Ecto neural progenitor cell (in vitro differentiated cells): ENCODE measurements around the gene NEURL4.

Source experiments
- DNase-seq: peaks from one replicate; pipeline ENCODE4 v3.0.0-alpha.2; 2018; ENCODE audit warnings: low spot score

NEURL4 gene

DNA sequence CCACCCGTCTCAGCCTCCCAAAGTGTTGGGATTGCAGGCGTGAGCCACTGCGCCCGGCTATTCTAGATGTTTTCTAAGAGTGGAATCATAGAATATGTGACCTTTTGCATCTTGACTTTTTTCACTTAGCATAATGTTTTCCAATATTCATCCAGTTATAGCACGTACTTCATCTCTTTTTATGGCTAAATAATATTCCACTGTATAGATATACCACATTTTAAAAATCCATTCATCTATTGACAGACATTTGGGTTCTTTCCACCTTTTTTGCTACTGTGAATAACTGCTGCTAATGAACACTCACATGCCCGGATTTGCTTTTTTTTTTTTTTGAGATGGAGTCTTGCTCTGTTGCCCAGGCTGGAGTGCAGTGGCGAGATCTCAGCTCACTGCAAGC is 25.0 kb downstream of the NEURL4 start:
- DNase-seq, result no peak

DNA sequence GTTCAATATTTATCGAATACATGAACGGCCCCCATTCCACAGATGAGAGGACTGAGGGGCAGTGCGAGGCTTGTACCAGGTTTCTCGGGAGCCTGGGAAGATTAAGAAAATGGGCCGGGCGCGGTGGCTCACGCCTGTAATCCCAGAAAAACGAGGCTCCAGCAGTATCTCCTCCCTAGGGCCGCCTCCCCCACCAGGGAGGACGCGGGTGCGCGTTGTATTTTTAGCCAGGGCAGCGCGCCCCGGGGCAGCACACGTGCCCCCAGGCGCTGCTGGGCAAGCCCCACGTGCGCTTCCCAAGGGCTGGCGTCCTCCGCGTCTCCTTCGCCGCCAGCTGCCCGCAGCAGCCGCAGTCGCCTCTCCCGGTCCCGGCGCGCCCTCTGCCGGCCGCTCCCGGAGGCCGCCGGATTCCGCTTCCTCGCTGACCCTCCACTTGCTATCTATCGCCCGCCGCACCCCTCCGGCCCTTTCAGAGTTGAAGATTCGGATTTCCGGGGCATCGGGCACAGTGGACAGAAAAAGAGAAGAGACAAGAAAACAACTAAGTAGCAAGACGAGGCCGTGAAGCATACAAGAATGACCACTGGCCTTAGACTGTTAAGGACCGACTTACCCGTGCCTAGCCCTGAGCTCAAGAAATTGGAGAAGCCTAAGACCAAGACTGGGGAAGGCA is 32.8 kb downstream of the NEURL4 start:
- DNase-seq, result peak; percentile 96

DNA sequence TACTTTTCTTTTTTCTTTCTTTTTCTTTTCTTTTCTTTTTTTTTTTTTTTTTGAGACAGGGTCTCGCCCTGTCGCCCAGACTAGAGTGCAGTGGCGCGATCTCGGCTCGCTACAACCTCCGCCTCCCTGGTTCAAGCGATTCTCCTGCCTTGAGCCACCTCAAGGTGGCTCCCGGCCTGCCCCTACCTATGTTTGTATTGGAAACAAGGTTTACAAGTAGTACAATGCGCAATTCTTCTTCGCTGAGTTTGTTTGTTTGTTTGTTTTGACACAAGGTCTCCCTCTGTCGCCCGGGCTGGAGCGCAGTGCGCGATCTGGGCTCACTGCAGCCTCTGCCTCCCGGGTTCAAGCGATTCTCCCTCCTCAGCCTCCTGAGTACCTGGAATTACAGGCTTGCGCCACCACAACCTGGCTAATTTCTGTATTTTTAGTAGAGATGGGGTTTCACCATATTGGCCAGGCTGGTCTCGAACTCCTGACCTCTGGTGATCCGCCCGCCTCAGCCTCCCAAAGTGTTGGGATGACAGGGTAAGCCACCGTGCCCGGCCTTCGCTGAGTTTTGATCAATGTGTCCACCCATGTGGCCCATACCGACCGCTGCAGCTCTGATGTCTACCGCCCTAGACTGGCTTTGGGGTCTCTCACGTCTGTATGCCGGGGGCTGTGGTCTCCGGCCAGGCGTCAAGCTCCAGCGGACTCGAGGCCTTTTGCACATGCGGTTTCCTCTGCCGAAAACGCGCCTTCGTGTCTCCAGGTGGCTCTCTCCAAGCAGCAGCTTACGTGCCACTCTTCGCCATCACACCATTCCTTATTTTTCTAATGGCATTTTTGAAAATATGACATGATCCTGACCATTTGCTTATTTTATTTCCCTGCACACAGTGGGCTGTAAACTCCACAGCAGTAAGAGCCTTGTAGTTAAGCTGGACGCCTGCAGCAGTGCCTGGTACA is 33.6 kb downstream of the NEURL4 start:
- DNase-seq, result no peak

DNA sequence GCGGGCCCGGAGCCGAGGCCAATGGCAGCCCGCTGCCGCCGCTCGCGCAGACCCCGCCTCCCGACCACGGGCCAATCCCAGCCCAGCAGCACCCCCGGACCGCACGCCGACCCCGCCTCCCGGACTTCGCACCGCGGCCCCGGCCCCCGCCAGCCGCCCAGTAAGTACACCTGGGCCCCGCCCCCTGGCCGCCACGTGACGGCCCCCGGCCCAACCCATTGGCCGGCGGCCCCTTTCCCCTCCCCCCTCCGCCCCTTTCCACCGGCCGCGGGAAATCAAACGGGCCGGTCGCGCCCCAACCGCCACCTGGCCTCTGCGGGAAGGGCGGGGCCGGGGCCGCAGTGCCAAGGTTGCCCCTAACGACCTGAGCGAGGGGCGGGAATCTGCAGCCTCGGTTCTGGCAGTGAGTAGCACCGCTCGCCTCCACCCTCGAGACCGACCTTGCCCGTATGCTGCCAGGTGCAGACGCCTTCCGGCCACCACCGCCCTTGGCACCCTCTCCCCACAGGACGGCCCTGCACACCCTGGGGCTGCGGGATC is 34.5 kb downstream of the NEURL4 start, which contains the start of gene YBX2:
Gene YBX2, minus strand, starts transcription at position 26 of the 540 bp plus-strand sequence. CDS start 139 bp downstream, outside the sequence.
- DNase-seq, result peak; percentile 96

DNA sequence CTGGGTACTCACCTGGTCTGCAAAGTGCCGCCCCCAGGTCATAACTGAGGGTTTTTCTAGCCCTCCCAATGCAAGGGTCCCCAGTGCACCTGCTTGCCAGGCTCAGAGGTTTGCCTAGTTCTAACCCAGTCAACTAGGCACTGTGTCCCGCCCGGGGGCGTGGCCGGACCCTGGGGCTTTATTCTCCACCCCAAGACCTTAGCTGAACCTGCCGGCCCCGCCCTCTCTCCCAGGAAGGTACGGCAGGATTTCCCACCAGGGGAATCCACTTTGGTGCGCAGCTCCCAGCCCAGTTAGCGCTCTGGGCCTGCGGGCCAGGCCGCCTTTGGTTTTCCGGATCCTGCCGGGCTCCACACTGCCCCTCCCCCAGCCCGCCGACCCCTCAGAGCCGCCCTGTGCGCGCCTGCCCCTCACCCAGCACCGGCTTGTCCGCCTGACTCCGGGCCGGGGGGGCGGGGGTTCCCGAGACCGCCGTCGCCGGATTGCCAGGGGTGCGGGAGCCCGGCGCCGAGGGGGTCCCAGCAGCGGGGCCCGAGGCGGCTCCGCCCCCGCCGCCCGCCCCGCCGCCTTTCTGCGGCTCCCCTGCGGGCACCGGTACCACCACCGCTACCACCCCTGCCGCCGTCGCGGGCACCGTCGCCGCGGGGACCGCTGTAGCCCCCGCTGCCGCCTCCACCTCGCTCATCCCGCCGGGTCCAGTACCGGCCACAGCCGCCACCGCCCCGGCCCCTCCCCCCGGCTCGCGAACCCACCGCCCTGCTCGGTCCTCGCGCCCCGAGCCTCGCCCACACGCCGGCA is 35.1 kb downstream of the NEURL4 start:
- peak; percentile 79 for DNase-seq

DNA sequence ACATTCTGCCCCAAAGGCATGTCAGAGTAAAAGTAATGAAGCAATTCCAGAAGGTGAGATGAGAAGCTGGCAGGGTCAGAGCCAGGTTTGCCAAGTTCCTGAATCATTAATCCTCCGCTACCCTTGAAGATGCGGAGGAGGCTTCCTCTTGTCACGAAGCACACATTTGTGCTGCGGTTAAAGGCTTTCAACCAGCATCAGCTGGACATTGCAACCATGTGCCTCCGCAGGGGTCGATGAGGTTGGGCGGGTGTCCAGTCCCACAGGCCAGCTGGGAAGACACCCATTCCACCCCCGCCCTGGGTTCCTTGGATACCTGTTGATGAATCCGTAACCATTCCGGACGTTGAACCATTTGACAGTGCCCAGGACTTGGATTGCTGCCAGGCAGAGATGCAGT is 36.0 kb downstream of the NEURL4 start:
- no peak for DNase-seq

DNA sequence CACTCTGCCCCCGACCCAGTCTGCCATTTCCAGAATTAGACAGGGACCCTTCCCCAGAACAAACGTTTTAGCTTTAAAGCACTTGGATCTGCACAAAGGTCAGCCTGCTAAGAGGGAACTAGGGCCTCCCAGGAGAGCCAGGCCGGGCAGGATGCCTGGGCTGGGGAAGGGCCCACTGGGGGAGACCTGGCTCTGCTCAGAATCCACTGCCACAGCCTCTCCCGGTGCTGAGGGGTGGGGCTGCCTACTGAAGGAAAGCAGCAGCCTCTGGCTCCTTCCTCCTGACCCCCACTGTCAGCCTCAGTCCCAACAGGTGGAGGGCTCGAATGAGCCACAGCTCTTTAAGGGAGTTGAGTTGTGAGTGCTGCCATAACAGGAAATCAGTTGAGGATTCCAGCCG is 36.4 kb downstream of the NEURL4 start:
- no peak for DNase-seq

DNA sequence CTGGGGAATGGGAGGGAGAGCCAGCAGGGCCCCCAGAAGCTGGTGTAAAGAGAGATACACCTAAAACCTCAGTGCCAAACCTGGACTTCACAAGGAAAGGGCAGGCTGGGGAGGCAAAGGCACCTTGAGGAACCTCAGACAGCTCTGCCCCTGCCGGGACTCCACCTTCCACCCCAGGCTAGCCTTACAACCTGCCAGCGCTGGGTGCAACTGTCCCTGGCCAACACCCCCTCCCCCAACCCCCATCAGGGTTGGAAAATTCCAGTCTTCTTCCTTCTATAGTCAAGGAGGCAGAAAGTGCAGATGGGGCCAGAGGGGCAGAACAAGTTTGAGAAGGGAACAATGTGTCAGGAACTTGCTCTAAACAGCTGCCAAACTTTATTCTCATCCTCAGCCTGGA is 36.9 kb downstream of the NEURL4 start:
- DNase-seq, result no peak

DNA sequence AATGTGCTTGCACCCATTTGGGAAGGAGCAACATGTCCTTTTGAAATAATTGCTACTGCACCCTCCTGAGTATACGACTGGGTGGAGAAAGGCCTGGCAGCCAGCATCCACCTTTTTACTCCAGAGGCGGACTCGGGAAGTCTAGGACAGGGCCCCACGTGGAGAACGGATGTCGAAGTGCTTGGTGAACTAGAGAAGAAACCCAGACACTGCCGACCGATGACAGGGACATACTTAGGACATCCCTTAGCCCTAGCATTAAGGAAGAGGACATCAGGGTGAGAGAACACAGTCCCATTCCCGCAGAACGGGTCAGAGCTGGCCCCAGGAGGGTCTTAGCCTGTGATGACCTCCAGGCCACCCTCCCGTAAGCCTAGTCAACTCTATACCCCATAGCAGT is 38.5 kb downstream of the NEURL4 start:
- DNase-seq, result no peak

DNA sequence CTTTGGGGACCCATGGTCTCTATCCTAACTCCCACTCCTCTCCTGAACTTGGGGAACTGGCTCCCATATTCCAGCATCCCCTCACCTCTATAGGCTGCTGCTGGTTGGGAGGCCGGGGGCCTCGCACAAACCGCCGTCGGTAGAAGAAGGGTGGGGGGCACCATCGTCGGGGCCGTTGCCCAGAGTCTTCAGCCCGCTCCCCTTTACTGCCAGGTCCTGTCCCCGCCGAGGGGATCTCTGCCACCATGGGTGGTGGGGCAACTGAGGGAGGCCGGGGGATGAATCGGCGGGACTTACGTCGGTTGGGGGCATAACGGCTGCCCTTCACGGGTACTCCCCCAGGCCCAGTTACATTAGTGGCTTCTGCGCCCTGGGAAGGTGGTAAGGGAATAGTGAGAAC is 39.0 kb downstream of the NEURL4 start:
- no peak for DNase-seq

DNA sequence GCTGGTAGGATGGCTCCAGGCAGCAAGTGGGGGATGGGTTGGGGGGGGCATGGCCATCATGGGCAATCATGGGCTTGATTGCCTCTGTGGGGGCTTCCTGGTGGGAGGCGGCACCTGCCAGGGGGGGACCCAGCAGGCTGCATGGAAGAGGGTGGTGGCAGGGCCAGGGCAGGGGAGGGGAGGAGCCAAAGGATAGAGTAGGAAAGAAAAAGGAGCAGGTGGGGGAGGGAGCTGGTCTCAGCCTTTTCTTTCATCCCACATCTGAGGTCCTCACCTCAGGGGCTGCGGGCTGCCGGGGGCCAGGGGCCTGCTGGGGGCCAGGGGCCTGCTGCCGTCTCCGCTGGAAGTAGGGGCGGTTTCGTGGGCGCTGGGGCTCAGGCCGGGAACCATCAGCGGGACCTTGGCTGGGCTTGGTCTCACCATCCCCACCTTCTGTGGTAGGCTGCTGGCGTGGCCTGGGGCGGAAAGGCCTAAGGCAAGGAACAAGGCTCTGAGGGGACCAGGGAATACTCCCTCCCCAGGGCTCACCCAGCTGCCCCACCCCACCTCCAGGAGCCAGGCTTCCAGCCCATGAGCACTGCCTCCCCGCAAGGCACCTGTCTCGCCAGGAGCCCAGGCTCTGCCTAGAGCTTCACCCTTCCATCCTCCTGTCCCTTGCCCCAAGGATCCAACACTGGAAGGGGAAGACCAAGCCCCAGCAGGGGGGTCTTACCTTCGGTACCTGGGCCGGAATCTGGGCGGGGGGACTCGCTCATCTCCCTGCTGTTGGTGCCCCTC is 39.7 kb downstream of the NEURL4 start:
- no peak for DNase-seq

DNA sequence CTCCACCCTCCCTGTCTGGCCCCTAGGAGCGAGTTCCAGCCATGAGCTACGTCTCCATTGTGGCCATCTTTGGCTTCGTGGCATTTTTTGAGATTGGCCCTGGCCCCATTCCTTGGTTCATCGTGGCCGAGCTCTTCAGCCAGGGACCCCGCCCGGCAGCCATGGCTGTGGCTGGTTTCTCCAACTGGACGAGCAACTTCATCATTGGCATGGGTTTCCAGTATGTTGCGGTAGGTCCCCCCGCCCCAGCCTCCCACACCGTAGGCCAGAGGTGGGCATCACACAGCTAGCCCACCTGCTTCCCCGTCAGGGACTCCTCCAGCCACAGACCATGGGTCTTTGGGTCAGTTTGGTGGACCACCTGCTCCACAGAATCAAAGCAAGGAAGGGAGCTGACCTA is 43.5 kb downstream of the NEURL4 start:
- DNase-seq, result no peak

DNA sequence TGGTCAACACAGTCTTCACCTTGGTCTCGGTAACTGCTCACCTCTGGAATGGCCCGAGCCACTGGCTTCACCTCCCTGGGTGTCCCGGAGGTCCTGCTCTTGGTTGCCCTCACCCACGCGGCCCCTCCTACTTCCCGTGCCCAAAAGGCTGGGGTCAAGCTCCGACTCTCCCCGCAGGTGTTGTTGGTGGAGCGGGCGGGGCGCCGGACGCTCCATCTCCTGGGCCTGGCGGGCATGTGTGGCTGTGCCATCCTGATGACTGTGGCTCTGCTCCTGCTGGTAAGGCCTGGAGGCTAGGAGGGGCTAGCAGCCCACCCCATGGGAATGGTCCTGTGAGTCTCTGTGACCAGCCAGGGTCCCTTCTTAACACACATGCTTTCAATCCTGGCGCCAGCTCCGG is 44.2 kb downstream of the NEURL4 start:
- DNase-seq, result no peak

DNA sequence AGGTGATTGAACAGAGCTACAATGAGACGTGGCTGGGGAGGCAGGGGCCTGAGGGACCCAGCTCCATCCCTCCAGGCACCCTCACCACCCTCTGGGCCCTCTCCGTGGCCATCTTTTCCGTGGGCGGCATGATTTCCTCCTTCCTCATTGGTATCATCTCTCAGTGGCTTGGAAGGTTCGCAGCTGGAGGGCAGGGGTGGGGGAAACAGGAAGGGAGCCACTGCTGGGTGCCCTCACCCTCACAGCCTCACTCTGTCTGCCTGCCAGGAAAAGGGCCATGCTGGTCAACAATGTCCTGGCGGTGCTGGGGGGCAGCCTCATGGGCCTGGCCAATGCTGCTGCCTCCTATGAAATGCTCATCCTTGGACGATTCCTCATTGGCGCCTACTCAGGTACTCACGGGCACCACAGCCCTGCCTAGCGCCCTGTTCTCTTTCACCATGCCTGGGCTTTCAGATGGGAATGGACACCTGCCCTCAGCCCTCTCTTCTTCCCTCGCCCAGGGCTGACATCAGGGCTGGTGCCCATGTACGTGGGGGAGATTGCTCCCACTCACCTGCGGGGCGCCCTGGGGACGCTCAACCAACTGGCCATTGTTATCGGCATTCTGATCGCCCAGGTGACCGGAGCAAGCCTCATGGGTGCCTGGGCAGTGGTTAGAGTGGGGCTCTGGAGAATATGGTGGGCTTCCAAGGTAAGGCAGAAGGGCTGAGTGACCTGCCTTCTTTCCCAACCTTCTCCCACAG is 45.5 kb downstream of the NEURL4 start:
- no peak for DNase-seq

DNA sequence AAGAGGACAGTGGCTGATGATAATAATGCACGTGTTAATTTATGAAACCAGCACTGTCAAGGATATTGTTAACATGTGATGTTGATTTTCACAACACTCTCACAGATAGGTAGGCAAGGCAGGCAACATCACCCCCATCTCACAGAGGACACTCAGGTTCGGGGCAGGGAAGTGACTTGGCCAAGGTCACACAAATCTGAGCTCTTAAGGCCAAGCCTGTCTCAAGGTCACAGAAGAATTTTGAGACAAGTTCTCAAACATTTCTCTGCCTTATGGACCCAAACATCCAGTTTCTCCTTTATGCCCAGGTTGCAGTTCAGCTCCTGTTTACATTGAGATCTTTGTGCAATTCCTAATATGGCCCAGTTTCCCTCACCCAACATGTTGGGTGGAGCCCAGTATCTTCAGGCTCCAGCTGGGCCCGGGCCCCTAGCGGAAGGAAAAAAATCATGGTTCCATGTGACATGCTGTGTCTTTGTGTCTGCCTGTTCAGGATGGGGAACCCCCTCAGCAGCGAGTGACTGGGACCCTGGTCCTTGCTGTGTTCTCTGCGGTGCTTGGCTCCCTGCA is 46.3 kb downstream of the NEURL4 start:
- no peak for DNase-seq

DNA sequence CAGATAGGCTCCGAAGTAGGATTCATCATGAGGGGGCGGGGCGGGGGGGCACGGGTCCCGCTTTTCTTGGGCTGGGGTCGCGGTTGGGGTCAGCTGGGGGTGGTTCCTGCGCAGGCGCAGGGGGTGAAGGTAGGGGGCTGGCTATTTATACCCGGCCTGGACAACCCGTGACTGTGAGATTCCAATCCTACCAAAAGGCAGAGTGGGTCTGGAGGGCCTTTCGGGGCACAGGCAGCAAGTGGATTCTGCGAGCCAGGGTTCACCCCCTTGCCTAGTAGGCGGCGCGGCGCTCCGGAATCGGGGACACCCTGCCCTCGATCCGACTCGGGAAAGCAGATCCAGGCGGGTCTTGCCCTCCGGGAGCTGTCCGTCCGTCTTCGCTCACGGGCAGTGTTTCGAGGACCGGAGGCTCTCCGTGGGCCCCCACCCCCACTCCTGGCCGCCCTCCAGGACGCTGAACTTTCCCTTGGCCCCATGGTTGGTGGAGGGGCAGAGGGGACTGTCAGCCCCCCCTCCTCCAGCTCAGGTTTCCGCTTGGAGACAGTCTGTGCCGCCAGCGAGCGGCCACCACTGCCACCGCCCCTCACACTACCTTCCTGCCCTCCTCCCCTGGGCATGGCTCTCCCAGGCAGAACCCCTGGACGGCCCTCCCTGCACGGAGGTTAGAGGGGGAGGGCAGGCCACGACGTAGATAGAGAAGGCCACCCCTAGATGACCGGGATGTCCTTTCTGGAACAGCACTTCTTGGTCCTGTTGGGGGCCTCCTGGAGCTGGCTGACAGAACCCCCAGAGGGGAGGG is 47.0 kb downstream of the NEURL4 start:
- DNase-seq, result no peak

DNA sequence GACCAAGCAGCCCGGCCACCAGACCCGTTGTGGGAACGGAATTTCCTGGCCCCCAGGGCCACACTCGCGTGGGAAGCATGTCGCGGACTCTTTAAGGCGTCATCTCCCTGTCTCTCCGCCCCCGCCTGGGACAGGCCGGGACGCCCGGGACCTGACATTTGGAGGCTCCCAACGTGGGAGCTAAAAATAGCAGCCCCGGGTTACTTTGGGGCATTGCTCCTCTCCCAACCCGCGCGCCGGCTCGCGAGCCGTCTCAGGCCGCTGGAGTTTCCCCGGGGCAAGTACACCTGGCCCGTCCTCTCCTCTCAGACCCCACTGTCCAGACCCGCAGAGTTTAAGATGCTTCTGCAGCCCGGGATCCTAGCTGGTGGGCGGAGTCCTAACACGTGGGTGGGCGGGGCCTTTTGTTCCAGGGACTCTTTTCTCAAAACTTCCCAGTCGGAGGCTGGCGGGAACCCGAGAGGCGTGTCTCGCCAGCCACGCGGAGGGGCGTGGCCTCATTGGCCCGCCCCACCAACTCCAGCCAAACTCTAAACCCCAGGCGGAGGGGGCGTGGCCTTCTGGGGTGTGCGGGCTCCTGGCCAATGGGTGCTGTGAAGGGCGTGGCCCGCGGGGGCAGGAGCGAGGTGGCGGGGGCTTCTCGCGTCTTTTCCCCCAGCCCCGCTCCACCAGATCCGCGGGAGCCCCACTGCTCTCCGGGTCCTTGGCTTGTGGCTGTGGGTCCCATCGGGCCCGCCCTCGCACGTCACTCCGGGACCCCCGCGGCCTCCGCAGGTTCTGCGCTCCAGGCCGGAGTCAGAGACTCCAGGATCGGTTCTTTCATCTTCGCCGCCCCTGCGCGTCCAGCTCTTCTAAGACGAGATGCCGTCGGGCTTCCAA is 47.8 kb downstream of the NEURL4 start, which contains the start of gene SLC2A4:
Gene SLC2A4, plus strand, starts transcription at position 645 of the 879 bp plus-strand sequence. Its CDS starts 217 bp downstream, at position 862.
- peak; percentile 99 for DNase-seq

DNA sequence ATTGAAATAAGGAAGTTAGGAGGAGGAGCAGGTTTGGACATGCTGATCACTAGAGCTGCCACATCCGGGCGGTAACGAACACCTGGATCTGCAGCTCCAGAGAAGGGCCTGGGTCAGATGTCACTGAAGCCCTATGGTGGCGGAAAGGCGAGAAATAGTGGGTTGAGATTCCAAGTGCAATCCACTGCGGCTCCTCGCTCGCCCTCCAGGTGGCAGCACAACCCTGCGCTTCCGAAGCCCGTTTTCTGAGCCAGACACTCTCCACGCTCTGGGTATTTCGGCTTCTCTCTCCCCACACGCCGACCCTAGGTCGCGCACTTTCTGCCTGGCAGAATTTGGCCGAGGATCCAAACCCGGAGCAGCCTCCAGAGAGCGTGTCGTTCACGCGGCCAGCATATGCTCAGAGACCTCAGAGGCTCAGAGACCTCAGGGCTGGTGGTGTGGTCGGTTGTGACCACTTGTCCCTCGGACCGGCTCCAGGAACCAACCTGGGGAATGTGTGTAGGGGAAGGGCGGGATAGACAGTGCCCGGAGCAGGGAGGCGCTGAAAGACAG is 48.5 kb downstream of the NEURL4 start:
- peak; percentile 92 for DNase-seq
